IMR-90 (cell line): ENCODE data around the gene CHRNA7.

Source experiments
- CTCF ChIP-seq: conservative IDR thresholded peaks from 2 replicates; pipeline ENCODE4 v1.5.1; 2012; ENCODE audit warnings: mild to moderate bottlenecking, low read depth, low read length, improper control_type of control experiment
- POLR2A ChIP-seq: IDR thresholded peaks from 2 replicates; pipeline ENCODE4 v1.6.1; 2012; ENCODE audit warnings: mild to moderate bottlenecking, low read depth, low read length

DNA sequence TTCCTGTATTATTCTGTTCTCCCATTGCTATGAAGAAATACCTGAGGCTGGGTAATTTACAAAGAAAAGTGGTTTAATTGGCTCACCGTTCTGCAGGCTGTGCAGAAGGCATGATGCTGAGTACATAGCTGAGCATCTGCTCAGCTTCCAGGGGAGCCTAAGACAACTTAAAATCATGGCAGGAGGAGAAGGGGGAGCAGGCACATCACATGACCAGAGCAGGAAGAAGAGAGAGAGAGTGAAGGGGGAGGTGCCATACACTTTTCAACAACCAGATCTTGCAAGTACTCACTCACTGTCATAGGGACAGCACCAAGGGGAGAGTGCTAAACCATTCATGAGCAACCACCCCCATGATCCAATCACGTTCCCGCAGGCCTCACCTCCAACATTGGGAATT lies 188.4 kb downstream of the CHRNA7 start:
- TF ChIP-seq CTCF (no peak), POLR2A (no peak)
